HepG2 (cell line): ENCODE results near the gene TMTC2. TPM values are rescaled to one million over a fixed set of nuclear protein-coding genes. Genes with fewer than 3 reads are reported as not detected.
A peak's percentile ranks its signal among the peaks of the same experiment; 100 is the strongest.

Source experiments
- BRCA1 ChIP-seq: sonication (generic); formaldehyde crosslinking; IDR thresholded peaks from 2 replicates; pipeline ENCODE4 v1.4.0; 2020; ENCODE audit warnings: missing genetic modification reagents
- GLI4 ChIP-seq: sonication (generic); formaldehyde crosslinking; IDR thresholded peaks from 2 replicates; pipeline ENCODE4 v1.5.1; 2020; ENCODE audit warnings: missing genetic modification reagents, mild to moderate bottlenecking, moderate library complexity, borderline replicate concordance
- KAT2B ChIP-seq: fragments of 150-350 bp; IDR thresholded peaks from 2 replicates; pipeline ENCODE4 v1.6.1; 2014; ENCODE audit warnings: low read depth, low read length, borderline replicate concordance
- MIXL1 ChIP-seq: IDR thresholded peaks from 2 replicates; pipeline ENCODE4 v1.6.1; 2016
- NCOA1 ChIP-seq: sonication (generic); formaldehyde crosslinking; IDR thresholded peaks from 2 replicates; pipeline ENCODE4 v1.9.0; 2021; ENCODE audit warnings: missing genetic modification reagents
- PREB ChIP-seq: sonication (generic); formaldehyde crosslinking; IDR thresholded peaks from 2 replicates; pipeline ENCODE4 v1.4.0; 2020; ENCODE audit warnings: missing genetic modification reagents
- ZBTB39 ChIP-seq: sonication (generic); formaldehyde crosslinking; IDR thresholded peaks from 2 replicates; pipeline ENCODE4 v1.5.0; 2020; ENCODE audit warnings: missing genetic modification reagents
- ZNF253 ChIP-seq: sonication (generic); formaldehyde crosslinking; IDR thresholded peaks from 2 replicates; pipeline ENCODE4 v1.8.0; 2022; ENCODE audit warnings: mild to moderate bottlenecking, missing genetic modification reagents, borderline replicate concordance
- ZNF550 ChIP-seq: sonication (generic); formaldehyde crosslinking; IDR thresholded peaks from 2 replicates; pipeline ENCODE4 v1.4.0; 2020; ENCODE audit warnings: mild to moderate bottlenecking, missing genetic modification reagents, borderline replicate concordance
- ZNF558 ChIP-seq: sonication (generic); formaldehyde crosslinking; IDR thresholded peaks from 2 replicates; pipeline ENCODE4 v1.9.0; 2022; ENCODE audit warnings: mild to moderate bottlenecking, missing genetic modification reagents, borderline replicate concordance
- polyA plus RNA-seq, 8 experiments: library from polyadenylated mRNA; depleted of rRNA in 3 of 8; stranded (reverse) in 7 of 8; unstranded in 1 of 8; fragments of >200 nt; fragmentation: Illumina TruSeq in 4 of 8; extraction: Trizol in 4 of 8; gene quantifications; 2 replicates each; pipeline versions ENCODE4 v1.2.1 to v1.2.3, GENCODE V29; 2011 to 2016; ENCODE audit warnings: low read depth in 4 of 8, missing spikeins in 1 of 8, mixed read lengths in 1 of 8; ENCODE audit not compliant: insufficient read depth in 1 of 8
- total RNA-seq, 5 experiments: library from RNA; depleted of rRNA; stranded (reverse); fragments of >200 nt; fragmentation: Illumina TruSeq; extraction: Trizol; gene quantifications; 2 replicates each; pipeline ENCODE4 v1.2.3, GENCODE V29; 2016; ENCODE audit warnings: low read depth in 1 of 5

The TMTC2 gene
- total and polyA plus RNA-seq, 2 of the 13 experiments (the other 11 are each of a cell fraction or from before 2014, with no cell fraction given) = 0.55 to 0.63 TPM

- peak; percentile 48; the same call in 1 of the 2 replicates for TF ChIP-seq ZBTB39 (CRISPR knock-in tag)
- TF ChIP-seq PREB (CRISPR knock-in tag) = no peak
- no peak for TF ChIP-seq MIXL1 (CRISPR knock-in tag)
- no peak for TF ChIP-seq KAT2B
- no peak for TF ChIP-seq GLI4 (CRISPR knock-in tag)
- no peak for TF ChIP-seq BRCA1 (CRISPR knock-in tag)
- no peak for TF ChIP-seq ZNF253 (CRISPR knock-in tag)
- TF ChIP-seq NCOA1 = 0 out of 2 replicates have a peak, but pooled peaks have one; percentile 72
- no peak for TF ChIP-seq ZNF558 (CRISPR knock-in tag)
- TF ChIP-seq ZNF550 (CRISPR knock-in tag) = no peak
These were observed at the start of gene TMTC2 (continued) for GRCh38 chr12:82686168-82687020.
